HepG2 (cell line): ENCODE measurements around the gene KDM7A. TPM values are rescaled to one million over a fixed set of nuclear protein-coding genes. Genes with fewer than 3 reads are reported as not detected.

ENCODE experiments used
- CREB1 ChIP-seq, 2 experiments: fragments of 450-650 bp in 1 of 2; IDR thresholded peaks; 2 replicates each; pipeline ENCODE4 v1.6.1; 2016 to 2017; ENCODE audit warnings: control low read depth in 1 of 2, mild to moderate bottlenecking in 1 of 2, missing compliant biosample characterization in 1 of 2, missing genetic modification characterization in 1 of 2
- MED8 ChIP-seq: sonication (generic); formaldehyde crosslinking; IDR thresholded peaks from 2 replicates; pipeline ENCODE4 v1.8.1; 2023; ENCODE audit warnings: mild to moderate bottlenecking, missing genetic modification reagents; ENCODE audit not compliant: insufficient replicate concordance
- NCOR1 ChIP-seq: fragments of 200-600 bp; sonication (generic); IDR thresholded peaks from 2 replicates; pipeline ENCODE4 v1.7.0; 2017; ENCODE audit warnings: antibody characterized with exemption, low read length, borderline replicate concordance
- NR2F2 ChIP-seq: IDR thresholded peaks from 2 replicates; pipeline ENCODE4 v1.6.1; 2012; ENCODE audit warnings: low read depth, inconsistent platforms, borderline replicate concordance
- PHF5A ChIP-seq: IDR thresholded peaks from one replicate; pipeline ENCODE4 v1.6.1; 2018; ENCODE audit warnings: low read depth, missing genetic modification reagents; ENCODE audit not compliant: unreplicated experiment
- RNF219 ChIP-seq: sonication (generic); formaldehyde crosslinking; IDR thresholded peaks from 2 replicates; pipeline ENCODE4 v1.5.0; 2020; ENCODE audit warnings: mild to moderate bottlenecking, missing genetic modification reagents
- SATB2 ChIP-seq: sonication (generic); formaldehyde crosslinking; IDR thresholded peaks from 2 replicates; pipeline ENCODE4 v1.5.0; 2020; ENCODE audit warnings: missing genetic modification reagents
- TMF1 ChIP-seq: sonication (generic); formaldehyde crosslinking; IDR thresholded peaks from 2 replicates; pipeline ENCODE4 v1.8.1; 2022; ENCODE audit warnings: low read depth, missing genetic modification reagents
- ZBTB2 ChIP-seq: sonication (generic); formaldehyde crosslinking; IDR thresholded peaks from 2 replicates; pipeline ENCODE4 v1.8.0; 2022; ENCODE audit warnings: low read depth, missing genetic modification reagents
- ZKSCAN5 ChIP-seq: sonication (generic); formaldehyde crosslinking; IDR thresholded peaks from 2 replicates; pipeline ENCODE4 v1.5.1; 2020; ENCODE audit warnings: mild to moderate bottlenecking, missing genetic modification reagents
- ZNF136 ChIP-seq: sonication (generic); formaldehyde crosslinking; IDR thresholded peaks from 2 replicates; pipeline ENCODE4 v1.8.1; 2022; ENCODE audit warnings: low read depth, mild to moderate bottlenecking, moderate library complexity, missing genetic modification reagents
- ZNF224 ChIP-seq: sonication (generic); formaldehyde crosslinking; IDR thresholded peaks from 2 replicates; pipeline ENCODE4 v1.5.0; 2020; ENCODE audit warnings: mild to moderate bottlenecking, missing genetic modification reagents
- ZNF432 ChIP-seq: sonication (generic); formaldehyde crosslinking; IDR thresholded peaks from 2 replicates; pipeline ENCODE4 v1.5.0; 2020; ENCODE audit warnings: missing genetic modification reagents, mild to moderate bottlenecking, borderline replicate concordance
- ZNF543 ChIP-seq: sonication (generic); formaldehyde crosslinking; IDR thresholded peaks from 2 replicates; pipeline ENCODE4 v1.4.0; 2020; ENCODE audit warnings: mild to moderate bottlenecking, missing genetic modification reagents
- ZNF639 ChIP-seq: conservative IDR thresholded peaks from 2 replicates; pipeline ENCODE4 v1.6.1; 2018; ENCODE audit warnings: missing genetic modification reagents
- polyA plus RNA-seq, 8 experiments: library from polyadenylated mRNA; depleted of rRNA in 3 of 8; stranded (reverse) in 7 of 8; unstranded in 1 of 8; fragments of >200 nt; fragmentation: Illumina TruSeq in 4 of 8; extraction: Trizol in 4 of 8; gene quantifications; 2 replicates each; pipeline versions ENCODE4 v1.2.1 to v1.2.3, GENCODE V29; 2011 to 2016; ENCODE audit warnings: low read depth in 4 of 8, missing spikeins in 1 of 8, mixed read lengths in 1 of 8; ENCODE audit not compliant: insufficient read depth in 1 of 8
- total RNA-seq, 5 experiments: library from RNA; depleted of rRNA; stranded (reverse); fragments of >200 nt; fragmentation: Illumina TruSeq; extraction: Trizol; gene quantifications; 2 replicates each; pipeline ENCODE4 v1.2.3, GENCODE V29; 2016; ENCODE audit warnings: low read depth in 1 of 5
- TF ChIP-seq, protein P1 (sequence below): sonication (generic); formaldehyde crosslinking; IDR thresholded peaks from 2 replicates; pipeline ENCODE4 v1.9.0; 2022; ENCODE audit warnings: low read depth, missing genetic modification reagents
- TF ChIP-seq, protein P2 (sequence below): sonication (generic); formaldehyde crosslinking; IDR thresholded peaks from 2 replicates; pipeline ENCODE4 v1.4.0; 2020; ENCODE audit warnings: missing genetic modification reagents, mild to moderate bottlenecking, borderline replicate concordance

KDM7A gene
- total and polyA plus RNA-seq, 2 of the 13 experiments (the other 11 are each of a cell fraction or from before 2014, with no cell fraction given), result 10.8 to 16.8 TPM

DNA sequence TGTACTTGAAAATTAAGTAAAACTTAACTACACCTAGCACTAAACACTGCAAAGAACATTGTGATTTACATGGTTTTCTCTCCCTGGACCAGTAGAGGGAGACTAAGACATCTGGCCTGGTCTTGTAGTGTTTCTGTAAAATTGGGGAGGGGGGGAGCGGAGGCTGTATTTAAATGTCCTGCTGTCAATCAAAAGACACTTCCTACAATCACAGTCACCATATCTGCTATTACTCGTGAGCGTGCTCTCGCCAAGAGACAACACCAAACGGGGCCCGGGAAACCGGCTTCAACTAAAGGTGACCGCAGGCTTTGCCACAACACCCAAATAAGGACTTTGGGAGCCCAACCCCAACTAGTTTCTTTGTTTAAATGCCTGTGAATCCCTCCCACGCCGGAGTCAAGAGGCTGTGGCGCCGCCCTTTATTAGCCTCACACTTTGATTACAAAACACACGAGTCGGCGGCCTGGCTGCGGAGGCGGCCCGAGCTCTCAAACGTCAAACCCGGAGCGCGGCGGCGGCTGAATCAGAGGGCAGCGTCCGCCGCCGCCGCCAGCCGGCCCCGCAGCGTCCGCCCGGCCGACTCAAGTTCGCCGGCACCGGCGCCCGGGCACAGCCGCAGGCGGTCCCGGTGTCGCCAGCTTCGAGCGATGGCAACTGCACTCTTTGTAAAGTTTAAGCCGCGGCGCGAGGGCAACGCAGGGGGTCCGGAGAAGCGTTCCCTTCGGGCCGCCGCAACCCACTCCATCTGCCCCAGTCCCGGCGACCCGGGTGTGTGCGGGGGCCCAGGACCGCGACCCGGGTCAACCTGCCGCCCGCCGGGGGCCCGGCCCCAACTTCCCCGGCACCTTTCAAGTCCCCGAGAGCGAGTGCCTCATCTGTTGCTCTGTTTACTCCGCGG lies 1.3 kb downstream of the KDM7A start (continued):
- 0 out of 2 replicates have a peak, but pooled peaks have one; percentile 3 for TF ChIP-seq NR2F2
- TF ChIP-seq ZNF224 (CRISPR knock-in tag), result 0 out of 2 replicates have a peak, but pooled peaks have one; percentile 43
- TF ChIP-seq TMF1, result no peak
- TF ChIP-seq ZNF639, result no peak
- 0 out of 2 replicates have a peak, but pooled peaks have one; percentile 27 for TF ChIP-seq RNF219
- no peak for TF ChIP-seq ZNF543
- TF ChIP-seq SATB2 (CRISPR knock-in tag), result no peak
- no peak for TF ChIP-seq ZKSCAN5
- no peak for TF ChIP-seq ZNF136 (CRISPR knock-in tag)
- no peak for TF ChIP-seq MED8
- TF ChIP-seq NCOR1, result peak; percentile 62; the same call in 1 of the 2 replicates
- TF ChIP-seq, protein P1, sequence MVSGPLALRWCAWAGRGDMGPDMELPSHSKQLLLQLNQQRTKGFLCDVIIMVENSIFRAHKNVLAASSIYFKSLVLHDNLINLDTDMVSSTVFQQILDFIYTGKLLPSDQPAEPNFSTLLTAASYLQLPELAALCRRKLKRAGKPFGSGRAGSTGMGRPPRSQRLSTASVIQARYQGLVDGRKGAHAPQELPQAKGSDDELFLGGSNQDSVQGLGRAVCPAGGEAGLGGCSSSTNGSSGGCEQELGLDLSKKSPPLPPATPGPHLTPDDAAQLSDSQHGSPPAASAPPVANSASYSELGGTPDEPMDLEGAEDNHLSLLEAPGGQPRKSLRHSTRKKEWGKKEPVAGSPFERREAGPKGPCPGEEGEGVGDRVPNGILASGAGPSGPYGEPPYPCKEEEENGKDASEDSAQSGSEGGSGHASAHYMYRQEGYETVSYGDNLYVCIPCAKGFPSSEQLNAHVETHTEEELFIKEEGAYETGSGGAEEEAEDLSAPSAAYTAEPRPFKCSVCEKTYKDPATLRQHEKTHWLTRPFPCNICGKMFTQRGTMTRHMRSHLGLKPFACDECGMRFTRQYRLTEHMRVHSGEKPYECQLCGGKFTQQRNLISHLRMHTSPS (CRISPR knock-in tag), result no peak
- TF ChIP-seq CREB1 (IDR thresholded peaks at IDR 0.05), result peak; percentile 8; the same call in 1 of the 2 replicates
- TF ChIP-seq CREB1 (CRISPR knock-in tag; IDR thresholded peaks at IDR 0.05), result peak; percentile 62
- TF ChIP-seq ZBTB2 (CRISPR knock-in tag), result no peak
- no peak for TF ChIP-seq PHF5A (CRISPR knock-in tag)
- TF ChIP-seq, protein P2, sequence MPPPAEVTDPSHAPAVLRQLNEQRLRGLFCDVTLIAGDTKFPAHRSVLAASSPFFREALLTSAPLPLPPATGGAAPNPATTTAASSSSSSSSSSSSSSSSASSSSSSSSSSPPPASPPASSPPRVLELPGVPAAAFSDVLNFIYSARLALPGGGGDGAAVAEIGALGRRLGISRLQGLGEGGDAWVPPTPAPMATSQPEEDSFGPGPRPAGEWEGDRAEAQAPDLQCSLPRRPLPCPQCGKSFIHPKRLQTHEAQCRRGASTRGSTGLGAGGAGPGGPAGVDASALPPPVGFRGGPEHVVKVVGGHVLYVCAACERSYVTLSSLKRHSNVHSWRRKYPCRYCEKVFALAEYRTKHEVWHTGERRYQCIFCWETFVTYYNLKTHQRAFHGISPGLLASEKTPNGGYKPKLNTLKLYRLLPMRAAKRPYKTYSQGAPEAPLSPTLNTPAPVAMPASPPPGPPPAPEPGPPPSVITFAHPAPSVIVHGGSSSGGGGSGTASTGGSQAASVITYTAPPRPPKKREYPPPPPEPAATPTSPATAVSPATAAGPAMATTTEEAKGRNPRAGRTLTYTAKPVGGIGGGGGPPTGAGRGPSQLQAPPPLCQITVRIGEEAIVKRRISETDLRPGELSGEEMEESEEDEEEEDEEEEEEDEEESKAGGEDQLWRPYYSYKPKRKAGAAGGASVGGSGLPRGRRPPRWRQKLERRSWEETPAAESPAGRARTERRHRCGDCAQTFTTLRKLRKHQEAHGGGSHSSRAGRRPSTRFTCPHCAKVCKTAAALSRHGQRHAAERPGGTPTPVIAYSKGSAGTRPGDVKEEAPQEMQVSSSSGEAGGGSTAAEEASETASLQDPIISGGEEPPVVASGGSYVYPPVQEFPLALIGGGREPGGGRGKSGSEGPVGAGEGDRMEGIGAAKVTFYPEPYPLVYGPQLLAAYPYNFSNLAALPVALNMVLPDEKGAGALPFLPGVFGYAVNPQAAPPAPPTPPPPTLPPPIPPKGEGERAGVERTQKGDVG, result no peak
- no peak for TF ChIP-seq ZNF432 (CRISPR knock-in tag)
